GM12878 (cell line): ENCODE data around the gene RNF113B. TPM values are rescaled to one million over a fixed set of nuclear protein-coding genes. Genes with fewer than 3 reads are reported as not detected.

ENCODE experiments used
- ATAC-seq: fragments of 200-7000 bp; cut with Tn5 transposase; 3 replicates; pipeline ENCODE4 v1.9.1; 2020; ENCODE audit warnings: mild to moderate bottlenecking, moderate library complexity
- BruUV-seq: library from RNA; stranded (reverse); fragments of 400-500 nt; replicated peaks from 2 replicates; lab custom pipeline; 2021; lab: Mats Ljungman, UMichigan
- CTCF ChIA-PET: fragments of 300-600 bp; sonication (Branson Sonifier 250); formaldehyde crosslinking; extraction: SDS; loops from one replicate; lab custom pipeline; 2021; ENCODE audit warnings: inconsistent platforms; lab: Yijun Ruan, JAX
- POLR2A ChIA-PET: fragments of 350-600 bp; formaldehyde crosslinking; extraction: SDS; loops from one replicate; lab custom pipeline; 2021; ENCODE audit warnings: inconsistent platforms; lab: Charles Lee
- RAD21 ChIA-PET: fragments of 300-600 bp; sonication (Branson Sonifier 250); formaldehyde crosslinking; loops from one replicate; lab custom pipeline; 2023; ENCODE audit warnings: antibody characterized with exemption; ENCODE audit not compliant: unreplicated experiment; lab: Charles Lee
- SMC1A ChIA-PET: fragments of 300-600 bp; sonication (Branson Sonifier 250); formaldehyde crosslinking; loops from one replicate; lab custom pipeline; 2023; ENCODE audit not compliant: unreplicated experiment, uncharacterized antibody; lab: Charles Lee
- DNase-seq: peaks from one replicate; pipeline ENCODE4 v3.0.0-alpha.2; 2011; ENCODE audit warnings: low read depth, low spot score
- FAIRE-seq: peaks from 3 replicates; lab custom pipeline; 2011; peaks lifted over from hg19 to GRCh38; lab: Jason Lieb, UNC
- H2AFZ ChIP-seq: 2 replicates; pipeline ENCODE4 v1.6.0; 2011; ENCODE audit warnings: low read depth, low read length, control low read depth; ENCODE audit not compliant: control insufficient read depth
- H3K27ac ChIP-seq: 2 replicates; pipeline ENCODE4 v1.5.1; 2011; ENCODE audit warnings: control low read depth; ENCODE audit not compliant: control insufficient read depth, insufficient read depth
- H3K27me3 ChIP-seq, 2 experiments: replicated peaks in 1 of 2; 2 replicates each; pipeline versions ENCODE4 v1.6.0 to v1.6.1; 2011; ENCODE audit warnings: low read length in 1 of 2; ENCODE audit not compliant: control insufficient read depth in 2 of 2, insufficient read depth in 2 of 2
- H3K36me3 ChIP-seq, 2 experiments: 2 replicates each; pipeline ENCODE4 v1.5.1; 2011; ENCODE audit warnings: low read length in 1 of 2; ENCODE audit not compliant: control insufficient read depth in 2 of 2, insufficient read depth in 2 of 2
- H3K4me1 ChIP-seq: 2 replicates; pipeline ENCODE4 v1.6.1; 2011; ENCODE audit warnings: mild to moderate bottlenecking, low read length, moderate library complexity, mixed read lengths; ENCODE audit not compliant: control insufficient read depth, insufficient read depth
- H3K4me2 ChIP-seq: 2 replicates; pipeline ENCODE4 v1.6.0; 2011; ENCODE audit warnings: control low read depth; ENCODE audit not compliant: control insufficient read depth, insufficient read depth
- H3K4me3 ChIP-seq: fragments of 200-600 bp; sonication (generic); 2 replicates; pipeline ENCODE4 v1.5.1; 2016
- H3K79me2 ChIP-seq: 2 replicates; pipeline ENCODE4 v1.6.0; 2011; ENCODE audit warnings: low read length; ENCODE audit not compliant: control insufficient read depth, insufficient read depth
- H3K9ac ChIP-seq: 2 replicates; pipeline ENCODE4 v1.8.0; 2011; ENCODE audit warnings: low read length, control low read depth, mixed read lengths; ENCODE audit not compliant: control insufficient read depth, insufficient read depth
- H3K9me3 ChIP-seq: replicated peaks from 3 replicates; pipeline ENCODE4 v1.5.1; 2011; ENCODE audit warnings: mild to moderate bottlenecking, low read length; ENCODE audit not compliant: control insufficient read depth, insufficient read depth
- H4K20me1 ChIP-seq: 2 replicates; pipeline ENCODE4 v1.6.0; 2011; ENCODE audit not compliant: control insufficient read depth, insufficient read depth
- ATF2 ChIP-seq: IDR thresholded peaks from 2 replicates; pipeline ENCODE4 v1.6.1; 2012; ENCODE audit warnings: low read length, inconsistent platforms
- ATF7 ChIP-seq: fragments of 450-650 bp; IDR thresholded peaks from 2 replicates; pipeline ENCODE4 v1.6.1; 2016; ENCODE audit warnings: low read depth, mild to moderate bottlenecking
- E2F8 ChIP-seq: fragments of 450-650 bp; IDR thresholded peaks from 2 replicates; pipeline ENCODE4 v1.6.1; 2018; ENCODE audit warnings: mild to moderate bottlenecking, low read depth, moderate library complexity; ENCODE audit not compliant: partially characterized antibody
- IKZF2 ChIP-seq, 2 experiments: fragments of 450-650 bp; IDR thresholded peaks; 2 replicates each; pipeline ENCODE4 v1.6.1; 2017; ENCODE audit warnings: mild to moderate bottlenecking in 2 of 2, moderate library complexity in 2 of 2
- MEF2B ChIP-seq: fragments of 450-650 bp; IDR thresholded peaks from 2 replicates; pipeline ENCODE4 v1.6.1; 2018; ENCODE audit warnings: mild to moderate bottlenecking, moderate library complexity; ENCODE audit not compliant: partially characterized antibody, poor library complexity, severe bottlenecking
- NBN ChIP-seq: fragments of 450-650 bp; IDR thresholded peaks from 2 replicates; pipeline ENCODE4 v1.6.1; 2016
- NR2F1 ChIP-seq: fragments of 450-650 bp; conservative IDR thresholded peaks from 2 replicates; pipeline ENCODE4 v1.6.1; 2017; ENCODE audit warnings: mild to moderate bottlenecking
- PKNOX1 ChIP-seq: fragments of 450-650 bp; IDR thresholded peaks from 2 replicates; pipeline ENCODE4 v1.6.1; 2016; ENCODE audit warnings: mild to moderate bottlenecking
- RELB ChIP-seq: fragments of 450-650 bp; IDR thresholded peaks from 2 replicates; pipeline ENCODE4 v1.6.1; 2017; ENCODE audit warnings: low read depth, mild to moderate bottlenecking, moderate library complexity
- TCF7 ChIP-seq: IDR thresholded peaks from 2 replicates; pipeline ENCODE4 v1.6.1; 2014; ENCODE audit warnings: antibody characterized with exemption, borderline replicate concordance
- ZNF24 ChIP-seq: fragments of 450-650 bp; IDR thresholded peaks from 2 replicates; pipeline ENCODE4 v1.6.1; 2017; ENCODE audit warnings: antibody characterized with exemption, mild to moderate bottlenecking
- WGBS: methylation state at CpG from one replicate; pipeline ENCODE4 v1.1.6; 2016; ENCODE audit warnings: low lambda C conversion rate; ENCODE audit not compliant: insufficient replicate concordance, insufficient coverage; ENCODE audit errors: missing lambda C conversion rate; 5-methylcytosine and 5-hydroxymethylcytosine counted together
- in situ Hi-C: fragments of 300-500 bp; cut with MboI; formaldehyde crosslinking; loops from 9 replicates; pipeline ENCODE4 v1.14.3; 2018; ENCODE audit warnings: mixed read lengths
- intact Hi-C: fragments of 100-400 bp; cut with micrococcal nuclease; formaldehyde crosslinking; loops from one replicate; pipeline ENCODE4 v1.14.2; 2022; ENCODE audit not compliant: unreplicated experiment
- polyA plus RNA-seq, 11 experiments: library from polyadenylated mRNA; depleted of rRNA in 4 of 11; unstranded in 6 of 11; stranded (reverse) in 5 of 11; fragments of >200 nt; fragmentation: Nextera tagmentation in 4 of 11; fragmentation: Illumina TruSeq in 1 of 11; extraction: Ambion mirVana in 4 of 11; extraction: Trizol in 1 of 11; gene quantifications; 1 replicate in 1 of 11; 2 replicates in 10 of 11; pipeline versions ENCODE4 v1.2.1 to v1.2.3, GENCODE V29; 2011 to 2016; ENCODE audit warnings: inconsistent platforms in 2 of 11, missing spikeins in 2 of 11, low read depth in 1 of 11
- total RNA-seq, 4 experiments: library from RNA; depleted of rRNA in 3 of 4; stranded (reverse); fragments of >200 nt in 3 of 4; fragmentation: Illumina TruSeq in 1 of 4; extraction: Trizol in 1 of 4; gene quantifications; 2 replicates each; pipeline versions ENCODE4 v1.2.1 to v1.2.3, GENCODE V29; 2013 to 2021

Gene RNF113B
- total and polyA plus RNA-seq, 10 of the 15 experiments (the other 5 are each of a cell fraction or from before 2014, with no cell fraction given), result not detected

- Histone ChIP-seq H3K27me3 (peaks cover 0 to 4% of the 10 kb centered on the region in 2 experiments; a peak in 1 of 4 replicates), H3K9me3 (no peaks in the 10 kb centered on the region; the same call in 2 of the 3 replicates), H3K4me1 (no peaks in the 10 kb centered on the region), H3K27ac (no peak overlapping the region), H3K79me2 (no peaks in the 10 kb centered on the region), H3K36me3 (no peaks in the 10 kb centered on the region), H3K4me3 (no peak overlapping the region), H4K20me1 (no peaks in the 10 kb centered on the region), H3K9ac (no peak overlapping the region), H3K4me2 (no peak overlapping the region), H2AFZ (no peak overlapping the region)
- DNase-seq, result peak; percentile 54
- BruUV-seq, result no TSS peak
- RAD21 ChIA-PET, result interaction anchor here (1.0 to 1.2 kb wide), 2 partner anchors 8 to 100 kb away, joined by 4 read pairs; no protein-coding TSS in a partner anchor
- CTCF ChIA-PET, result interaction anchor here (0.8 to 1.3 kb wide), 3 partner anchors 12 to 146 kb away, joined by 3 to 4 read pairs (median 4); no protein-coding TSS in a partner anchor
- WGBS, result 2% methylated on average over 3 of the region's 3 CpGs
- ATAC-seq, result peak; percentile 99
- intact Hi-C loops, result no loop called here
- SMC1A ChIA-PET, result interaction anchor here (0.8 to 1.5 kb wide), 6 partner anchors 8 to 220 kb away, joined by 3 to 5 read pairs (median 3); no protein-coding TSS in a partner anchor
- POLR2A ChIA-PET, result interaction anchor here (0.6 to 1.2 kb wide), 2 partner anchors 8 to 12 kb away, joined by 3 read pairs; no protein-coding TSS in a partner anchor
- peak; percentile 83 for FAIRE-seq
- TF ChIP-seq NR2F1, result 0 out of 2 replicates have a peak, but pooled peaks have one; percentile 16
- TF ChIP-seq IKZF2 (IDR thresholded peaks at IDR 0.05), result peak in 1 of 2 experiments; percentile 29; a peak in 2 of 4 replicates
- 0 out of 2 replicates have a peak, but pooled peaks have one; percentile 38 for TF ChIP-seq ZNF24
- 0 out of 2 replicates have a peak, but pooled peaks have one; percentile 33 for TF ChIP-seq ATF7
- TF ChIP-seq NBN, result 0 out of 2 replicates have a peak, but pooled peaks have one; percentile 37
- TF ChIP-seq PKNOX1, result peak; percentile 34; the same call in 1 of the 2 replicates
- TF ChIP-seq RELB, result peak; percentile 76
- TF ChIP-seq E2F8, result no peak
- TF ChIP-seq MEF2B, result peak; percentile 43
- TF ChIP-seq ATF2, result no peak
- no peak for TF ChIP-seq TCF7
- TF ChIP-seq, all 136 proteins: peak for 8
- in situ Hi-C loops, result no loop called here
These were observed 43.1 kb downstream of the RNF113B start for GRCh38 chr13:98133946-98134345.
